GM18505 (cell line): Measurements from ENCODE around the gene KAT7.

Experiments
- ATAC-seq: cut with Tn5 transposase; IDR thresholded peaks from one replicate; pipeline ENCODE4 v1.9.1; 2021; ENCODE audit not compliant: unreplicated experiment
- POLR2A ChIP-seq: IDR thresholded peaks from 4 replicates; pipeline ENCODE4 v1.6.1; 2011; ENCODE audit warnings: borderline replicate concordance; ENCODE audit not compliant: insufficient read depth, insufficient read length; ENCODE audit errors: extremely low read depth

The KAT7 gene

GRCh38 chr17:49871211-49871610 is 82.7 kb downstream of the KAT7 start:
- no peak for ATAC-seq
- TF ChIP-seq POLR2A: no peak

DNA sequence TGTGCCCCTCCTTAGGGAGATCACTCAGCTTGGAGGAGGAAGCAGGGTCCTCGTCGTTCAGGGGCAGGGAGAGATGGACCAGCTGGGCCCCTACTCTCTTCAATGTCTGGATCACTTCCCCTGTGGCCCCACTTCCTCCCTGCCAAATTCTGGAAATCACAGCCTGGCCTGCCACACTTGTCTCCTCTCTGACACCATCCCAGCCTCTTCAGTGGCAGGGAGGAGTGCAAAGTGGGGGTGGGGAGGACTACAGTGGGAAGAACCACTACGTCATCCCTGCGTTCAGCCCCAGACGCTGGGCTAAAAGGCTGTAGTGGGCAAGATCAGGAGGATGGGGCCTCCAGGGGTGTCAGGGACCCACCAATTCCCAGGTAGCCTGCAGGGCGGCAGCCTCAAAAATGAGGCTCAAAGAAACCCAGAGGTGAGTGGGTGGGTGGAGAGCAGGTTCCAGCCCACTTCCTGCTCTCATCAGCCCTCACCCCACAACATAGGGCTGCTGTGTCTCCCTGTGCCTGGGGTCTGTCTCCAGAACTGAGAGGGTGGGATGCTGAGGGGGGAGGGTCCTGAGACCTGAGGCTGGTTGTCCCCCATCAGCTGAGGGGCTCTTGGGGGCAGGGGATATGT is 84.4 kb downstream of the KAT7 start:
- no peak for TF ChIP-seq POLR2A
- no peak for ATAC-seq

DNA sequence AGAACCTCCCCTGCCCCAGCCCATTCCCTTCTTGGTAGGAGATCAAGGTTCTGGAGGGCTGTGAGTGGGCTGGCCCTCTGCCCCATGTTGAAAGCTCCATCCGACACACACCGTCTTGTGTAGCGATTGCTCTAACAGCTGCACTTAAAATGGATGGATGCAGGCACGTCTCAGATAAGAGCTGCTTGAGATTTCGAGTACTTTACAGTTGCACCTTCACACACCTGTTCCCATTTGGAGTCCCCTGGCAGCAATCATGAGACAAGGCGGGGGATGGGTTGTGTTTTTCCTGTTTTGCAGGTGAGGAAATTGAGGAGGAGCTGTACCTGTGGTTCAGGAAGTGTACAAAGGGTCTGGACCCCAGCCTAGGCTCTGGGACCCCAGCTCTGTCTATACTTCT is 85.0 kb downstream of the KAT7 start:
- no peak for ATAC-seq

DNA sequence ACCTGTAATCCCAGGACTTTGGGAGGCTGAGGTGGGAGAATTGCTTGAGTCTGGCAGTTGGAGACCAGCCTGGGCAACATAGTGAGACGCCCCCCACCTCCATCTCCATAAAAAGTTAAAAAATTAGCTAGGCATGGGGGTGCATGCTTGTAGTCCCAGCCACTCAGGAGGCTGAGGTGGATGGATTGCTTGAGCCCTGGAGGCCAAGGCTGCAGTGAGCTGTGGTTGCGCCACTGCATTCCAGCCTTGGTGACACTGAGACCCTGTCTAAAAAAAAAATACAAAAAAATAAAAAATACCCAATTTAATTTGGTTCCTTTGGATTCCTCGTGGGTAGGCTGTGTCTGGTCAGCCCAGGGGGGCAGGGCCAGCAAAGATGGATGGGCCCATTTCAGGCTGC is 85.4 kb downstream of the KAT7 start:
- ATAC-seq: no peak
- no peak for TF ChIP-seq POLR2A

More for the DNA sequence above, 85.0 kb downstream of the KAT7 start:
- TF ChIP-seq POLR2A: no peak

DNA sequence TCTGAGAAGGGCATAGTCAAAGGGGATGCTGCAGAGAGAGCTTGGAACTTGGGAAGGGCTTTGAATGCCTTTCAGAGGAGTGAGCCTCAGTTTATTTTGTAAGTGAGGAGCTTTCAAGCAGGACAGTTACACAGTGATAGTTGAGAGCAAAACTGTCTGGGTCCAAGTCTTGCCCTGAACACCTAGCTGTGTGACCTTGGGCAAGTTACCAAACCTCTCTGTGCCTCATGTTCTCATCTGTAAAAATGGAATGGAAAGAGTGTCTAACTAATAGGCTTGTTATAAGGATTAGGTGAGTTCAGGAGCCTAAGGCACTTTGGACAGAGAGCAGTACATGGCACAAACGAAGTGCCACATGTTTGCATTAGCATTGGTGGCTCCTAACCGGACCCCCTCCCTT is 86.4 kb downstream of the KAT7 start:
- ATAC-seq: no peak
- no peak for TF ChIP-seq POLR2A

- no peak for ATAC-seq
- no peak for TF ChIP-seq POLR2A
These were observed 87.2 kb downstream of the KAT7 start for GRCh38 chr17:49875685-49876084.

- no peak for TF ChIP-seq POLR2A
These were observed 90.7 kb downstream of the KAT7 start for GRCh38 chr17:49878931-49879904.

DNA sequence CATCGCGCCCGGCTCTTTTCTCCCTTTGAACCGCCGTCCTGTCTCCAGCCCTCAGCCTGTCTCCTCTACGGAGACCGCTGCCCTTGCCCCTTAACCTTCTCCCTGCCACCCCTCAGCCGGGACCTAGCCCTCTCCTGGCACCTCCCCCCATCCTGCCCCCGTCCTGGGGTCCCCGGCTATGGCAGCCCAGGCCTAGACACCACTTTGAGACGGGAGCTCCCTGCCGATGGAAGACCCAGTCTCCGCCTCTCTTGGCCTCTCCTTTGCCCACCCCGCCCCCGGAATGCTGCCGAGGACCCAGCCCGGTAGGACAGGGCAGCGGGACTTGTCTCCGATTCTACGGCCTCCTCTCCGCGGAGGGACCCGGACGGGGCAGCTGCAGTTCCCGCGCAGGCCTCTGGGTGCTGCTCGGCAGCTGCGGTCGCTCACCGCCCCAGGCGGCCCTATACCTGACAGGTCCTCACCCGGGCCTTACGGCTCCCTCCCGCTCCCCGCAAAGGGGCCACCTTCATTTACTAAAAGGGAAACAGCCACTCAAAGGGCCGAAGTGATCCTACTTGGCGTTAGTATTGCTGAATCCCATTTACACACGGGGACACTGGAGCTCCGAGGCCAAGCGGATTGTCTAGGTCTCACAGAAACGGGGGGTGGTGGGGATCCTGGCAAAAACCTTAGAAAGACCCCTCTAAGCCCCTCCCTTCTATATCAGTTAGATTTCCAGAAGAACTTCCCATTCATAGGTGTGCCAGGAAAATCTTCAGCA is 92.0 kb downstream of the KAT7 start:
- peak; percentile 64 for ATAC-seq
- TF ChIP-seq POLR2A: no peak

More at GRCh38 chr17:49878931-49879904, 90.7 kb downstream of the KAT7 start:
- ATAC-seq: no peak

GRCh38 chr17:49881054-49881402 is 92.5 kb downstream of the KAT7 start:
- ATAC-seq: no peak
- TF ChIP-seq POLR2A: no peak

- TF ChIP-seq POLR2A: no peak
- ATAC-seq: no peak
These were observed 94.0 kb downstream of the KAT7 start for GRCh38 chr17:49882434-49882833.
